ENCODE data around the gene ZSWIM5.

The ZSWIM5 gene

GRCh38 chr1:45016090-45016697 lies 190.2 kb downstream of the ZSWIM5 start:
- no peak overlapping the region for H3K4ac ChIP-seq (ENCODE audit: low read depth, low read length)
- peaks cover 2 to 4% of the 10 kb centered on the region in 2 experiments for H3K4me1 ChIP-seq (ENCODE audit: control insufficient read depth in 1 of 2, insufficient read depth in 2 of 2, low read length in 2 of 2)
- no peak overlapping the region for H3K27ac ChIP-seq (ENCODE audit: low read depth, low read length)
- no peaks in the 10 kb centered on the region for H3K27me3 ChIP-seq (ENCODE audit: insufficient read depth, low read length)
- no peak overlapping the region for H4K91ac ChIP-seq (ENCODE audit: low read depth, low read length)
- DNase-seq = no peak
- H2AK5ac ChIP-seq (ENCODE audit: low read length) = no peak overlapping the region
- no peak overlapping the region for H2BK120ac ChIP-seq (ENCODE audit: insufficient read depth, low read length, poor library complexity)
- H3K18ac ChIP-seq (ENCODE audit: low read length) = no peak overlapping the region
- no peak overlapping the region for H3K4me3 ChIP-seq (ENCODE audit: low read depth, low read length)
- no peaks in the 10 kb centered on the region for H3K79me2 ChIP-seq (ENCODE audit: control insufficient read depth, insufficient read depth, low read length, poor library complexity)
- H2BK5ac ChIP-seq (ENCODE audit: low read depth, low read length, poor library complexity) = no peak overlapping the region
- no peaks in the 10 kb centered on the region for H3K9me3 ChIP-seq (ENCODE audit: insufficient read depth, low read depth, low read length)
- H3K36me3 ChIP-seq (ENCODE audit: control insufficient read depth in 1 of 2, insufficient read depth in 2 of 2, low read length in 2 of 2) = peaks cover 10 to 11% of the 10 kb centered on the region in 2 experiments
- H3K9ac ChIP-seq (ENCODE audit: low read length) = no peak overlapping the region
- H3K14ac ChIP-seq (ENCODE audit: low read length) = no peak overlapping the region
- no peak overlapping the region for H2BK12ac ChIP-seq (ENCODE audit: low read length)
- no peak overlapping the region for H3K23ac ChIP-seq (ENCODE audit: low read length)
- H3K79me1 ChIP-seq (ENCODE audit: low read length) = peaks cover 2% of the 10 kb centered on the region
- no CpG with 5 or more reads among the region's 2 CpGs for WGBS (ENCODE audit: extremely low coverage, insufficient coverage, insufficient read length)
- no peak overlapping the region for H4K8ac ChIP-seq (ENCODE audit: low read depth, low read length)
- H2AFZ ChIP-seq (ENCODE audit: insufficient read depth, low read length, poor library complexity) = no peak overlapping the region
- H3K4me2 ChIP-seq (ENCODE audit: low read length) = no peak overlapping the region
- no peak overlapping the region for H4K12ac ChIP-seq (ENCODE audit: low read depth, low read length)

- Histone ChIP-seq H3K27me3 (ENCODE audit: insufficient read depth, low read length) (no peaks in the 10 kb centered on the region), H3K23ac (ENCODE audit: low read length) (no peak overlapping the region), H2AFZ (ENCODE audit: insufficient read depth, low read length, poor library complexity) (no peak overlapping the region), H2BK12ac (ENCODE audit: low read length) (no peak overlapping the region), H4K8ac (ENCODE audit: low read depth, low read length) (no peak overlapping the region), H3K79me2 (ENCODE audit: control insufficient read depth, insufficient read depth, low read length, poor library complexity) (peaks cover 4% of the 10 kb centered on the region), H3K36me3 (ENCODE audit: control insufficient read depth in 1 of 2, insufficient read depth in 2 of 2, low read length in 2 of 2) (peaks cover 10 to 11% of the 10 kb centered on the region in 2 experiments), H3K9ac (ENCODE audit: low read length) (no peak overlapping the region), H2AK5ac (ENCODE audit: low read length) (no peak overlapping the region), H4K12ac (ENCODE audit: low read depth, low read length) (no peak overlapping the region), H3K4me2 (ENCODE audit: low read length) (no peak overlapping the region), H3K18ac (ENCODE audit: low read length) (no peak overlapping the region), H3K4me3 (ENCODE audit: low read depth, low read length) (no peak overlapping the region), H3K9me3 (ENCODE audit: insufficient read depth, low read depth, low read length) (no peaks in the 10 kb centered on the region), H4K91ac (ENCODE audit: low read depth, low read length) (no peak overlapping the region), H3K4ac (ENCODE audit: low read depth, low read length) (no peak overlapping the region), H2BK120ac (ENCODE audit: insufficient read depth, low read length, poor library complexity) (no peak overlapping the region), H3K79me1 (ENCODE audit: low read length) (peaks cover 5% of the 10 kb centered on the region), H2BK5ac (ENCODE audit: low read depth, low read length, poor library complexity) (no peak overlapping the region), H3K27ac (ENCODE audit: low read depth, low read length) (no peak overlapping the region), H3K4me1 (ENCODE audit: control insufficient read depth in 1 of 2, insufficient read depth in 2 of 2, low read length in 2 of 2) (peaks cover 2 to 4% of the 10 kb centered on the region in 2 experiments), H3K14ac (ENCODE audit: low read length) (no peak overlapping the region)
- WGBS (ENCODE audit: extremely low coverage, insufficient coverage, insufficient read length) = no CpG with 5 or more reads among the region's 2 CpGs
- no peak for DNase-seq
Observed at GRCh38 chr1:45015683-45016082, 190.7 kb downstream of the ZSWIM5 start.

GRCh38 chr1:45014321-45015028 lies 191.9 kb downstream of the ZSWIM5 start:
- Histone ChIP-seq H3K18ac (ENCODE audit: low read length) (no peak overlapping the region), H3K27me3 (ENCODE audit: insufficient read depth, low read length) (no peaks in the 10 kb centered on the region), H3K79me1 (ENCODE audit: low read length) (peaks cover 7% of the 10 kb centered on the region), H3K4me3 (ENCODE audit: low read depth, low read length) (no peak overlapping the region), H3K4ac (ENCODE audit: low read depth, low read length) (no peak overlapping the region), H2BK5ac (ENCODE audit: low read depth, low read length, poor library complexity) (no peak overlapping the region), H3K9me3 (ENCODE audit: insufficient read depth, low read depth, low read length) (no peaks in the 10 kb centered on the region), H2BK12ac (ENCODE audit: low read length) (no peak overlapping the region), H4K12ac (ENCODE audit: low read depth, low read length) (no peak overlapping the region), H3K27ac (ENCODE audit: low read depth, low read length) (no peak overlapping the region), H2AFZ (ENCODE audit: insufficient read depth, low read length, poor library complexity) (no peak overlapping the region), H2AK5ac (ENCODE audit: low read length) (no peak overlapping the region), H3K4me2 (ENCODE audit: low read length) (no peak overlapping the region), H4K8ac (ENCODE audit: low read depth, low read length) (no peak overlapping the region), H3K9ac (ENCODE audit: low read length) (no peak overlapping the region), H4K91ac (ENCODE audit: low read depth, low read length) (no peak overlapping the region), H3K36me3 (ENCODE audit: control insufficient read depth in 1 of 2, insufficient read depth in 2 of 2, low read length in 2 of 2) (peaks cover 13% of the 10 kb centered on the region in 2 experiments), H3K79me2 (ENCODE audit: control insufficient read depth, insufficient read depth, low read length, poor library complexity) (peaks cover 6% of the 10 kb centered on the region), H2BK120ac (ENCODE audit: insufficient read depth, low read length, poor library complexity) (no peak overlapping the region), H3K14ac (ENCODE audit: low read length) (no peak overlapping the region), H3K4me1 (ENCODE audit: control insufficient read depth in 1 of 2, insufficient read depth in 2 of 2, low read length in 2 of 2) (peaks cover 8 to 11% of the 10 kb centered on the region in 2 experiments), H3K23ac (ENCODE audit: low read length) (no peak overlapping the region)
- DNase-seq = peak; percentile 62 to 87
- no CpG with 5 or more reads among the region's 6 CpGs for whole genome bisulfite sequencing (ENCODE audit: extremely low coverage, insufficient coverage, insufficient read length)

GRCh38 chr1:45013551-45014209 lies 192.7 kb downstream of the ZSWIM5 start:
- Histone ChIP-seq H2BK5ac (ENCODE audit: low read depth, low read length, poor library complexity) (no peak overlapping the region), H3K9me3 (ENCODE audit: insufficient read depth, low read depth, low read length) (no peaks in the 10 kb centered on the region), H3K4ac (ENCODE audit: low read depth, low read length) (no peak overlapping the region), H3K9ac (ENCODE audit: low read length) (no peak overlapping the region), H3K27ac (ENCODE audit: low read depth, low read length) (no peak overlapping the region), H2BK12ac (ENCODE audit: low read length) (no peak overlapping the region), H2BK120ac (ENCODE audit: insufficient read depth, low read length, poor library complexity) (no peak overlapping the region), H3K27me3 (ENCODE audit: insufficient read depth, low read length) (no peaks in the 10 kb centered on the region), H2AFZ (ENCODE audit: insufficient read depth, low read length, poor library complexity) (no peak overlapping the region), H3K23ac (ENCODE audit: low read length) (no peak overlapping the region), H4K91ac (ENCODE audit: low read depth, low read length) (no peak overlapping the region), H3K79me2 (ENCODE audit: control insufficient read depth, insufficient read depth, low read length, poor library complexity) (peaks cover 6% of the 10 kb centered on the region), H3K4me2 (ENCODE audit: low read length) (no peak overlapping the region), H4K8ac (ENCODE audit: low read depth, low read length) (no peak overlapping the region), H2AK5ac (ENCODE audit: low read length) (no peak overlapping the region), H3K18ac (ENCODE audit: low read length) (no peak overlapping the region), H3K14ac (ENCODE audit: low read length) (no peak overlapping the region), H3K4me1 (ENCODE audit: control insufficient read depth in 1 of 2, insufficient read depth in 2 of 2, low read length in 2 of 2) (peaks cover 8 to 11% of the 10 kb centered on the region in 2 experiments), H3K4me3 (ENCODE audit: low read depth, low read length) (no peak overlapping the region), H4K12ac (ENCODE audit: low read depth, low read length) (no peak overlapping the region), H3K36me3 (ENCODE audit: control insufficient read depth in 1 of 2, insufficient read depth in 2 of 2, low read length in 2 of 2) (peaks cover 21% of the 10 kb centered on the region in 2 experiments), H3K79me1 (ENCODE audit: low read length) (peaks cover 7% of the 10 kb centered on the region)
- no peak for DNase-seq
- no CpG with 5 or more reads among the region's 12 CpGs for WGBS (ENCODE audit: extremely low coverage, insufficient coverage, insufficient read length)

Data from trophoblast cell (in vitro differentiated cells and primary cell).